ENCODE measurements around the gene DKK3. TPM values are rescaled to one million over a fixed set of nuclear protein-coding genes. Genes with fewer than 3 reads are reported as not detected.

DKK3 gene
- total RNA-seq, 2 donors from 2014 or later = 732 to 847 TPM

- no peak for TF ChIP-seq CTCF (IDR thresholded peaks at IDR 0.05)
- no peaks in the 10 kb centered on the region for H3K27me3 ChIP-seq (replicated peaks; ENCODE audit: insufficient read depth)
- no peak for DNase-seq (ENCODE audit: low spot score)
- H3K4me1 ChIP-seq (ENCODE audit: control insufficient read depth in 1 of 2, low read depth in 2 of 2) = no peaks in the 10 kb centered on the region
- H3K4me3 ChIP-seq = no peak overlapping the region
- no peaks in the 10 kb centered on the region for H3K9me3 ChIP-seq
- no peak overlapping the region for H3K27ac ChIP-seq
- no peak for ATAC-seq (ENCODE audit: insufficient number of reproducible peaks, low FRiP score, low read depth)
- peaks cover 16% of the 10 kb centered on the region for H3K36me3 ChIP-seq
These were observed 49.8 kb downstream of the DKK3 start for GRCh38 chr11:11958403-11959231.

- Histone ChIP-seq H3K4me1 (ENCODE audit: control insufficient read depth in 1 of 2, low read depth in 2 of 2) (no peaks in the 10 kb centered on the region), H3K36me3 (peaks cover 16% of the 10 kb centered on the region), H3K27ac (no peak overlapping the region), H3K27me3 (replicated peaks; ENCODE audit: insufficient read depth) (no peaks in the 10 kb centered on the region), H3K9me3 (no peaks in the 10 kb centered on the region), H3K4me3 (no peak overlapping the region)
- DNase-seq (ENCODE audit: low spot score) (no peak), ATAC-seq (ENCODE audit: insufficient number of reproducible peaks, low FRiP score, low read depth) (no peak)
- TF ChIP-seq CTCF (IDR thresholded peaks at IDR 0.05) = no peak
These were observed 52.4 kb downstream of the DKK3 start for GRCh38 chr11:11956006-11956405.

GRCh38 chr11:11952036-11952435 is 56.4 kb downstream of the DKK3 start:
- no peak for TF ChIP-seq CTCF (IDR thresholded peaks at IDR 0.05)
- Histone ChIP-seq H3K36me3 (peaks cover 16% of the 10 kb centered on the region), H3K9me3 (no peaks in the 10 kb centered on the region), H3K27me3 (replicated peaks; ENCODE audit: insufficient read depth) (no peaks in the 10 kb centered on the region), H3K4me3 (no peak overlapping the region), H3K27ac (no peak overlapping the region), H3K4me1 (ENCODE audit: control insufficient read depth in 1 of 2, low read depth in 2 of 2) (no peaks in the 10 kb centered on the region)
- DNase-seq (ENCODE audit: low spot score) (no peak), ATAC-seq (ENCODE audit: insufficient number of reproducible peaks, low FRiP score, low read depth) (no peak)

GRCh38 chr11:11949482-11949881 is 58.9 kb downstream of the DKK3 start:
- no peaks in the 10 kb centered on the region for H3K9me3 ChIP-seq
- H3K27me3 ChIP-seq (replicated peaks; ENCODE audit: insufficient read depth) = no peaks in the 10 kb centered on the region
- peaks cover 5% of the 10 kb centered on the region for H3K36me3 ChIP-seq
- DNase-seq (ENCODE audit: low spot score) (no peak), ATAC-seq (ENCODE audit: insufficient number of reproducible peaks, low FRiP score, low read depth) (no peak)
- no peaks in the 10 kb centered on the region for H3K4me1 ChIP-seq (ENCODE audit: control insufficient read depth in 1 of 2, low read depth in 2 of 2)
- no peak overlapping the region for H3K27ac ChIP-seq
- no peak overlapping the region for H3K4me3 ChIP-seq
- TF ChIP-seq CTCF (IDR thresholded peaks at IDR 0.05) = no peak

- DNase-seq (ENCODE audit: low spot score) (no peak), ATAC-seq (ENCODE audit: insufficient number of reproducible peaks, low FRiP score, low read depth) (no peak)
- H3K36me3 ChIP-seq = peaks cover 10% of the 10 kb centered on the region
- H3K4me1 ChIP-seq (ENCODE audit: control insufficient read depth in 1 of 2, low read depth in 2 of 2) = no peaks in the 10 kb centered on the region
- no peak overlapping the region for H3K27ac ChIP-seq
- no peaks in the 10 kb centered on the region for H3K27me3 ChIP-seq (replicated peaks; ENCODE audit: insufficient read depth)
- TF ChIP-seq CTCF (IDR thresholded peaks at IDR 0.05) = no peak
- H3K9me3 ChIP-seq = no peaks in the 10 kb centered on the region
- no peak overlapping the region for H3K4me3 ChIP-seq
These were observed 60.0 kb downstream of the DKK3 start for GRCh38 chr11:11948242-11948947.

All from thoracic aorta (tissue), 2 donors.